KMS-11 (cell line): Measurements from ENCODE around the gene PRRX1.

Experiments used
- H2AFZ ChIP-seq: fragments of 200-600 bp; sonication (generic); 2 replicates; pipeline ENCODE4 v1.6.1; 2016; ENCODE audit warnings: antibody characterized with exemption, mixed run types, low read depth
- H3K27ac ChIP-seq: fragments of 200-600 bp; sonication (generic); 2 replicates; pipeline ENCODE4 v1.6.1; 2016; ENCODE audit warnings: mild to moderate bottlenecking, mixed run types
- H3K27me3 ChIP-seq: fragments of 200-600 bp; sonication (generic); 2 replicates; pipeline ENCODE4 v1.6.1; 2017; ENCODE audit warnings: mild to moderate bottlenecking, low read depth, mixed run types, moderate library complexity; ENCODE audit not compliant: insufficient read depth
- H3K36me3 ChIP-seq: fragments of 200-600 bp; sonication (generic); 2 replicates; pipeline ENCODE4 v1.6.1; 2017; ENCODE audit warnings: mild to moderate bottlenecking, mixed run types; ENCODE audit not compliant: insufficient read depth
- H3K4me1 ChIP-seq: fragments of 200-600 bp; sonication (generic); 2 replicates; pipeline ENCODE4 v1.6.1; 2016; ENCODE audit warnings: mild to moderate bottlenecking, low read depth, mixed run types; ENCODE audit not compliant: poor library complexity, severe bottlenecking
- H3K4me2 ChIP-seq: fragments of 200-600 bp; sonication (generic); 2 replicates; pipeline ENCODE4 v1.7.0; 2016; ENCODE audit warnings: mild to moderate bottlenecking, mixed run types
- H3K4me3 ChIP-seq: fragments of 200-600 bp; sonication (generic); IDR thresholded peaks from 2 replicates; pipeline ENCODE4 v1.6.1; 2017; ENCODE audit warnings: low read depth, low read length, mixed read lengths; ENCODE audit not compliant: insufficient read depth
- H3K79me2 ChIP-seq: fragments of 200-600 bp; sonication (generic); 2 replicates; pipeline ENCODE4 v1.6.1; 2016; ENCODE audit warnings: low read depth, mixed run types; ENCODE audit not compliant: insufficient read depth
- H3K9ac ChIP-seq: fragments of 200-600 bp; sonication (generic); 2 replicates; pipeline ENCODE4 v1.6.1; 2016; ENCODE audit warnings: mild to moderate bottlenecking, mixed run types
- H4K20me1 ChIP-seq: fragments of 200-600 bp; sonication (generic); 2 replicates; pipeline ENCODE4 v1.6.1; 2016; ENCODE audit warnings: mild to moderate bottlenecking, mixed run types; ENCODE audit not compliant: insufficient read depth
- TF ChIP-seq, protein P1 (sequence below): fragments of 200-600 bp; sonication (generic); conservative IDR thresholded peaks from 2 replicates; pipeline ENCODE4 v1.6.1; 2017; ENCODE audit warnings: low read depth, mild to moderate bottlenecking, antibody characterized with exemption, low read length, moderate library complexity, mixed read lengths

Gene PRRX1

GRCh38 chr1:170697316-170697715, 33.4 kb downstream of the PRRX1 start:
- Histone ChIP-seq H3K9ac (no peak overlapping the region), H3K27me3 (no peaks in the 10 kb centered on the region), H4K20me1 (no peaks in the 10 kb centered on the region), H3K4me1 (no peaks in the 10 kb centered on the region), H2AFZ (no peak overlapping the region), H3K36me3 (no peaks in the 10 kb centered on the region), H3K4me3 (no peak overlapping the region), H3K27ac (no peak overlapping the region), H3K4me2 (no peak overlapping the region), H3K79me2 (no peaks in the 10 kb centered on the region)
- TF ChIP-seq, protein P1, sequence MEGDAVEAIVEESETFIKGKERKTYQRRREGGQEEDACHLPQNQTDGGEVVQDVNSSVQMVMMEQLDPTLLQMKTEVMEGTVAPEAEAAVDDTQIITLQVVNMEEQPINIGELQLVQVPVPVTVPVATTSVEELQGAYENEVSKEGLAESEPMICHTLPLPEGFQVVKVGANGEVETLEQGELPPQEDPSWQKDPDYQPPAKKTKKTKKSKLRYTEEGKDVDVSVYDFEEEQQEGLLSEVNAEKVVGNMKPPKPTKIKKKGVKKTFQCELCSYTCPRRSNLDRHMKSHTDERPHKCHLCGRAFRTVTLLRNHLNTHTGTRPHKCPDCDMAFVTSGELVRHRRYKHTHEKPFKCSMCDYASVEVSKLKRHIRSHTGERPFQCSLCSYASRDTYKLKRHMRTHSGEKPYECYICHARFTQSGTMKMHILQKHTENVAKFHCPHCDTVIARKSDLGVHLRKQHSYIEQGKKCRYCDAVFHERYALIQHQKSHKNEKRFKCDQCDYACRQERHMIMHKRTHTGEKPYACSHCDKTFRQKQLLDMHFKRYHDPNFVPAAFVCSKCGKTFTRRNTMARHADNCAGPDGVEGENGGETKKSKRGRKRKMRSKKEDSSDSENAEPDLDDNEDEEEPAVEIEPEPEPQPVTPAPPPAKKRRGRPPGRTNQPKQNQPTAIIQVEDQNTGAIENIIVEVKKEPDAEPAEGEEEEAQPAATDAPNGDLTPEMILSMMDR, result no peak

DNA sequence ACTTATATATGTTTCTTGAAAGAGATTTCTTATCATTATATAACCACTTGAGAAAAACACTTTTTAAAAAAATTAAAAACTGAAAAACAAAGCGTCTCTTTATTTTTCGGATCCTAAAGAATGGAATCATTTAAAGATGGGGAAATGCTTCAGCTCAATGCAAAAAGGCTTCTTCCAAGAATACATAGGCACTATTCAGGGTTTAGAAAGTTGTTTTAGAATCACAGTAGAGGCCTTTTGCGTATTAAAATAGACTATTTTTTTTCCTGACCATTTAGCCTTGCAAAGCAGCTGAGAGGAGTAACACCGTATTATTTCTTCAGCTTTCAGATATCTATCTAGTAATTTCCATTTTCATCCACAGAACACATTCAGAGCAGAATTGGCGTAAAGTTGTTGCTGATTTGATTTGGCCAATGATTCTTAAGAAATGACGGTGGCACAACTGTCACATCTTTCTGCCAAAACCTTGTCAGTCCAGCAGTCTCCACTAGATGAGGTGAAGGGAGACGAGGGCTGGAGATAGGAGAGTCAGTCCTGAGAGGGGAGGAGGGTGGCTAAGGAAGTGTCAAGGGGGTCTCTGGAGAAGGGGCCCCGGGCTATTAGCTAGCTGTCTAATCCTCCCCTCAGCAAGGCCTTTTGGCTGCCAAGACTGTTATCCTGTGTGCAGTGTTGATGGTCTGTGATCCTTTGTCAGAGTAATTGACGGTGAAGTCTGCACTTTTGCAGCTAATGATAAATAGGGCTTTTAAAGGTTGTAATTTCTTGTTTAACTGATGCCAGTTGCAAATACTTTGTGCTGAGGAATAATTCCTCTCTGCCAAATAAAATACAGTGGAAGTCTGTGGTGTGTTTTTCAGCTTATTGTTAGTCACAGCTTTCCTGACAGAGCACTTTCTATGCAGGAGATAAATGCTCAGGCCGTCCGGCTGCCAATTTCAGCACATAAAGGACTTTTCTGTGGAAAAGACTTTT, 34.7 kb downstream of the PRRX1 start:
- Histone ChIP-seq H3K4me3 (no peak overlapping the region), H3K4me2 (no peak overlapping the region), H3K4me1 (no peaks in the 10 kb centered on the region)

GRCh38 chr1:170699696-170700095, 35.8 kb downstream of the PRRX1 start:
- no peaks in the 10 kb centered on the region for H3K4me1 ChIP-seq
- no peaks in the 10 kb centered on the region for H3K27me3 ChIP-seq
- no peak overlapping the region for H2AFZ ChIP-seq
- no peak overlapping the region for H3K27ac ChIP-seq
- TF ChIP-seq, protein P1, result no peak
- H3K79me2 ChIP-seq, result no peaks in the 10 kb centered on the region
- no peak overlapping the region for H3K4me2 ChIP-seq
- no peaks in the 10 kb centered on the region for H3K36me3 ChIP-seq
- no peaks in the 10 kb centered on the region for H4K20me1 ChIP-seq
- no peak overlapping the region for H3K9ac ChIP-seq
- no peak overlapping the region for H3K4me3 ChIP-seq

More for the DNA sequence above, 34.7 kb downstream of the PRRX1 start:
- H4K20me1 ChIP-seq, result no peaks in the 10 kb centered on the region
- no peak overlapping the region for H2AFZ ChIP-seq
- no peaks in the 10 kb centered on the region for H3K36me3 ChIP-seq
- no peak overlapping the region for H3K9ac ChIP-seq
- TF ChIP-seq, protein P1, result no peak
- H3K79me2 ChIP-seq, result no peaks in the 10 kb centered on the region
- no peak overlapping the region for H3K27ac ChIP-seq
- H3K27me3 ChIP-seq, result no peaks in the 10 kb centered on the region

DNA sequence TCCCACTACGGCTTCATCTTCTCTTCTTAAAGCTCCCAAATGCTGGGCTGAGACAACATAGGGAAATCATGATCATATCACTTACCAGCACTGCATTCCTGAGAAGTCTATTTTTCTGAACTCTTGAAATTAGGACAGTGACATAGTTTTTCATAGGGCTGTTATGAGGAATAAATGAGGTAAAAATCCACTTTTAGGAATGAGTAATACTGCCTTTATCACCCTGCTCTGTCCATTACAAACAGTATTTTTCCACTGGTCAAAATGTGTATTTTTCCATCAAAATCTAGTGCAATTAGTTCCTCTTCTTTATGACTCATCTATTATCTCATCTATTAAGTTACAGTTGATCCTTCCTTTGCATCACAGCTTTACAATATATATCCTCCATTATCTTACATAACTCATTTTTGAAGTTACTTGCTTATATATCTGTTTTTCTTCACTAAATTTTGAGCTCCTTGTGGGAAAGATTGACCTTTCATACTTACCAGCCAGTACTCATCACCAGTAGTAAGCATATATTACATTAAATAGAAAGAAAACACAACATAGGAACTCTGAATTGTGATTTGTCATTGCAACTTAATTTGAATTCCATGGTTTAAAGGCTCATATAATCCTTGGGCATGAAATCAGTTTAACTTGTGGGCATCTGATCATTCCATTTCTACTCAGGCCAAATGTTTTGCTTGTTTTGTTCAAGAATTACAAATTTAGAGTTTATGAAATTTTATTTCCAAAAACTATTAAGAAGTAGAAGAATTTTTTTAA, 37.1 kb downstream of the PRRX1 start:
- Histone ChIP-seq H3K9ac (no peak overlapping the region), H4K20me1 (no peaks in the 10 kb centered on the region), H3K79me2 (no peaks in the 10 kb centered on the region), H3K27me3 (no peaks in the 10 kb centered on the region), H3K4me3 (no peak overlapping the region), H3K36me3 (no peaks in the 10 kb centered on the region), H3K4me2 (no peak overlapping the region), H3K4me1 (no peaks in the 10 kb centered on the region), H2AFZ (no peak overlapping the region), H3K27ac (no peak overlapping the region)
- TF ChIP-seq, protein P1, result no peak
